ELF-1 (cell line): ENCODE measurements around the gene MS4A10.

Source experiments
- DNase-seq: peaks from one replicate; pipeline ENCODE4 v3.0.0-alpha.2; 2016; ENCODE audit warnings: low read depth, low spot score

The MS4A10 gene

DNA sequence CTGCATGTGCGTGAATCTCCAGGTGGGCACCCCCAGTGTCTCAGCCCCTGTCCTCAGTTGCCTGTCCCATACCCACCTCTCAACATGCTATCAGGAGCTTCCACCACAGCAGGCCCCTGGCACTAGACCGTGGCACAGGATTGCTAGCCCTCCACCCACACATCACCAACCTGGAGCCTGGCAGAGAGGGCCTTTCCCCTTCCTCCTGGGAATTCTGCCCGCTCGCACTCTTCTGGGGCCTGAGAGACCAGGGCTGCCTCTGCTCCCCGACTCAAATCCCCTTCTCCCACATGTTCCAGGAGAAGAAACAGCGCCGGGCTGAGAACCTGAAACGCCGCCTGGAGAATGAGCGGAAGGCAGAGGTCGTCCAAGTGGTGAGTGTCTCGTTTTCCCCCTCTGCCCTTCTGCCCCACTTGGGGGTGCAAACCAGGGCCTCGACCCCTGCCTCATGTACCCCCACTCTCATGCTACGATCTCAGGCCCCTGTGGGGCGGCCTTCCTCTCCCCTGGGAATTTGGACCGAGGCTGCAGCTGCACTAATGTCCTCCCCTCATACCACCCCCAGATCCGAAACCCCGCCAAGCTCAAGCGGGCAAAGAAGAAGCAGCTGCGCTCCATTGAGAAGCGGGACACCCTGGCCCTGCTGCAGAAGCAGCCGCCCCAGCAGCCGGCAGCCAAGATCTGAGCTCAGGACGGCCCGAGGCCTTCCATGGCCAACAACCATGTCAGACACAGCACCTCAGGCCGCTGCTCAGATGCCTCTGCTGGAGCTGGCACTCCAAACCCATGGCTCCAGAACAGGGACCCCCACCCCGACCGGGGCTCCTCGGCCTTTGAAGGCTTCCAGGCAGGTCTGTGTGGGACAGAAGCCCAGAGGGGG is 64.7 kb downstream of the MS4A10 start:
- no peak for DNase-seq
